ENCODE data around the gene CDC14C.

GRCh38 chr7:48938539-48939295 is 14.4 kb downstream of the CDC14C start:
- TF ChIP-seq CTCF (IDR thresholded peaks at IDR 0.05; ENCODE audit: poor library complexity) (no peak), EZH2 (IDR thresholded peaks at IDR 0.05; ENCODE audit: borderline replicate concordance) (no peak), EZH2phosphoT487 (IDR thresholded peaks at IDR 0.05; ENCODE audit: low read depth, severe bottlenecking, unreplicated experiment) (no peak)

Data from hepatocyte (in vitro differentiated cells).